ENCODE results near the gene DNAJC25. TPM values are rescaled to one million over a fixed set of nuclear protein-coding genes. Genes with fewer than 3 reads are reported as not detected.
"Not testable (repeated sequence)": the region's sequence is repeated elsewhere in the genome, so short reads cannot be mapped to it uniquely, and the experiment has no call there.

Gene DNAJC25
- total RNA-seq, 1 donor from 2014 or later, result 9.8 TPM

DNA sequence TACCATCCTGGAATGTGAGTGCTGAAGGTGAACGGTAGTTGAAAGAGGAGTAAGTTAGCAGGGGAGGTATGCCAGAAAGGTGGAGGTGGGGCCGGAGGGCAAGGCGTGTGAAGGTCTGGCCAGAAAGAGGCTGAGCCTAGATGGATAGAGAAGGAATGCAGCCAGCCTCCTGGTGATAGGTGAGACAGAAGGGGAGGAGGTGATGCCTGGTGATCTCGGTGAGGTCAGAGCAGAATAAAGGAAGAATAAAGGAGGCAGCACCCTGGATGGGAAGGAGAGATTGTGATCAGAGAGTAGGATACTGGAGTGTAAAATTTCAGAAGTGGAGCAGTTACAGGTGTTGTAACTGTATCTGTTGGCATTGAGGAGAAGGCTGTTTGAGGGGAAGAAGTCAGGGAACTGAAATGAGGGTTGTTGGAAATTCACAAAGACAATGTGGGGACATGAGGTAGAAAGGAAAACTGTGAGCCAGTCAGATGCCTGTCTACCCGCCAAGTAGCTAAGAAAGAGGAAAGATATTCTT is 32.2 kb downstream of the DNAJC25 start:
- no peak for DNase-seq (ENCODE audit: low spot score)

DNA sequence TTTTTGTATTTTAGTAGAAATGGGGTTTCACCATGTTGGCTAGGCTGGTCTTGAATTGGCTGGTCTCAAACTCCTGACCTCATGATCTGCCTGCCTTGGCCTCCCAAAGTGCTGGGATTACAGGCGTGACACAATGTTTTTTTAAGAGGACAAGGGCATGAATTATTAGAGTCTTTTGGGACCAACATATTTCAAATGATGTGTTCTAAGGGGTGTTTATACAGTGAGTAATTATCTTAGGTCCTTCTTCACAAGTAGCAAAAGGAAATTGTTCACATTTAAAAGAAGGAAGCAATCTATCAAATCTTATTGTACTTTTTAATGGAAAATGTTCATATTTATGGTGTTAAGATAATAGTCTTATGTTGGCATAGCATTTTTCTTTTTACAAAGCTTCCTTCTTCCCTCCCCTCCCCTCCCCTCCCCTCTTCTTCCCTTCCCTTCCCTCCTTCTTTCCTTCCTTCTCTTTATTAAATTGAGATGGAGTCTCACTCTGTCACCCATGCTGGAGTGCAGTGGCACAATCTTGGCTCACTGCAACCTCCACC is 37.0 kb downstream of the DNAJC25 start:
- DNase-seq (ENCODE audit: low spot score), result no peak

DNA sequence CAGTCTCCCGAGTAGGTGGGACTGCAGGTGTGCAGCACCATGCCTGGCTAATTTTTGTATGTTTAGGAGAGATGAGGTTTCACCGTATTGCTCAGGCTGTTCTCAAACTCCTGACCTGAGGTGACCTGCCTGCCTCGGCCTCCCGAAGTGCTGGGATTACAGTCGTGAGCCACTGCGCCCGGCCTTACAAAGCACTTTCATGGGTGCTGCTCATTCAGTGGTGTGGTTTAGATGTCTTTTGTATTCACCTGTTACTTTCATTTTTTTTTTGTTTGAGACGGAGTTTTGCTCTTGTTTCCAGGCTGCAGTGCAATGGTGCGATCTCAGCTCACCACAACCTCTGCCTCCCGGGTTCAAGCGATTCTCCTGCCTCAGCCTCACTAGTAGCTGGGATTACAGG is 37.5 kb downstream of the DNAJC25 start:
- DNase-seq (ENCODE audit: low spot score), result not testable (repeated sequence)

DNA sequence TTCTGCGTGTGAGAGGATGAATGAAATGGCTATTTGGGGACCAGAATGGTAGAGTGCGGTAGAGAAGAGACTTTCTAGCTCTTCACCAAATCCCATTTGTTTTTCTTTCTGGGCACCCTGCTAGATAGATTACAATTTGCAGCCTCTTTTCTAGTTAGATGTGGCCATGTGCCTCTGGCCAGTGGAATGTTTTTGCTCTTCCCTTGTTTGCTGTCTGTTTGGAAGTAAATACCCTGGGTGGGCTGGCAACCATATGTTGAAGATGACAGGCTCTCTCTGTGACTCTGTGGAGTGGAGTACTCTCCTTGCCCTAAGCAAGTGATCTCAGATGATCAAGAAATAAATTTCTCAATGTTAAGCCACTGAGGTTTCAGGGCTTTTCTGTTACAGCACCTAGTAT is 43.2 kb downstream of the DNAJC25 start:
- no peak for DNase-seq (ENCODE audit: low spot score)

DNA sequence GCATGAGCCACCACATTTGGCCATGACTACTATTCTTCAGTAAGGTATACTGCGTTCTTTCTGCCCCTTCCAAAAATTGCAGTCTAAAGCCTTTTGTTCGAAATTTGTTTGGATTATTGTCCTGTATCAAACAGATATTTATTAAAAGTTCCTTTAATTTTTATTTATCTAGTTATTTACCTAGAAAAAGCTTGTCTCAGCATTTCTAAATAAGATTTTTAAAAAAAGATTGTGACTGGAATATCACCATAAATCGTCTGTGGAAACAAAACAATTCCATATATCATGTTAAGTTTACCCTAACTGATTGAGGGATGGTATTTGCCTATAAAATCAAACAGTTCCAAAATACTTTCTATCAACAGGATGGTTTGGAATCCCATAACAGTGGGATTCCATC is 45.0 kb downstream of the DNAJC25 start:
- DNase-seq (ENCODE audit: low spot score), result no peak

DNA sequence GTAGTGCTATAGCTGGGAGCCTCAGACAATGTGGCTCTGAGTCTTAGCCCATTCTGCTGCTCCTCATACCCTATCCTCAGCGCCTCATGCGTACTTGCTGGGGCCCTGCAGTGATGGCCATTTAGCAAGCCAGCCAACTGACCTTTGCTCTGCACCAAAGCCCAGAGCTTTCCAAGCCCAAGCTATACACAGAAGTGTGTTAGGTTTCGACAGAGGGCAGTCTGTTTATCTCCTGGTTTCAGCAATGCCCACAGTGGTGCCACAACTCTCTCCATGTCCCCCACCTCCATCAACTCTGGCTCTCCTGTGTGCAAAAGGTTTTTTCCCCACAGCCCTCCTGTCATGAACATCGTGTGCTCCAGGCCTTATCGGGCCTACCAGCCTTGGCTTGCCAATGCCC is 47.2 kb downstream of the DNAJC25 start:
- no peak for DNase-seq (ENCODE audit: low spot score)

DNA sequence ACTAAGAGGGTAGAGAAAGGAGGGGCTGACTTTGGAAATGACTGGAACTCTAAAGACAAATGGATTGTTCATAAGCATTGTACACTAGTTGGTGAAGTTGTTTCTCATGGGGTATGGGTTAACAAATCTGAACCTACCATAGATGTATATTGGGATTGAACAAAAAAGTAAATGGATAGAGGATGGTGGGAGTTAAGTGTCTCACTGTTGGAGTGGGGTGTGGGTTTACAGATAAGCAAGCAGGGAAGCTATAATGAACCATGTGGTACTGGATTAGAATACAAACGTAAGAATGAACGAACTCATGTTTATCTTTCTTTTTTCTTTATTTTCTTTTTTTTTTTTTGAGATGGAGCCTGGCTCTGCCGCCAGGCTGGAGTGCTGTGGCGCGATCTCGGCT is 48.1 kb downstream of the DNAJC25 start:
- no peak for DNase-seq (ENCODE audit: low spot score)

DNA sequence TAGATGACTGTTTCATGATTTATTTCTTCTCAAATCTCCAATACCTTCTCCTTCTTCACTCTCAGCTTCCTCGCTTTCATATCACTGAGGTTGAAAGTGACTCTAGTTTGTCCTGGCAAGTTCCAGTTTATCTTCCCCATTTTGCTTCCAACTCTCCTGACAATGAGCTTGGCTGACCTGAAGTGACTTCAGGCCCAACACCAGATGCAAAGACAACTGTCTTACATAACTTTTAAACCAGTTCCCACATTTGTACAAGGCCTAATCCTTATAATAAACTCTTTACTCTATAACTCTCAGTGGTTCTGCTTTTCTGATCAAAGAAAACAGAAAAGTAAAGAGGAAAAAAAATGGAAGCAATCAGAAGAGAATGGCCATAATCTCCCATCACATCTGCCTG is 52.3 kb downstream of the DNAJC25 start:
- no peak for DNase-seq (ENCODE audit: low spot score)

DNA sequence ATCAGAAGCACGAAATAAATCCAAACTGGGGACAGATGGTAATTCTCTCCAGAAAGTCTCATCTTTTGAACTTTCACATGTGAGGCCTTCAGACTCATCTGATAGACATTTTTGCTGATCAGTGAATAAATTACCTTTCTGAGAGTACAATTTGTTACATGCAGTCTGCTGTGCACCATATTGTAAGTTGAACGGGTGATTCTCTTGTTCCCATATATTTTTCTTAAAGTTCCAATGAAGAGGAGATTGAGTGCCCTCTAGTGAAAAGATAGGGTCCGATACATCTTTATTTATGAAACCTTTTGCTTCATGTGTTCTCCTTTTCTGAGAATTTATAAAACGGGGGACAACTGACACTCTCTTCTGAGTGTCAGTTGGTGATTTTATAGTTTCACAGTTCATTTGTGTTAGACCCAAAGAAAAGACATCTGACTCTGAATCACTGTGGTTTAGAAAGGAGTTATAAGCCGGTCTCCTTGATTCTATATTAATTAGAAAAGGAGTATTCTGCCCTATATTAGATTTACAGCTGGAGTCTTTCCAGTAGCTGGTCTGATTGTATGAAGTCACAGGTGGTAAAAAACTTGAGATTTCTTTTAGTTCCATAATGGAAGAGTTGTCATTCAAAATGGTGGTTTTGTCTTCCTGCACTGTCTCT is 60.7 kb downstream of the DNAJC25 start:
- DNase-seq (ENCODE audit: low spot score), result no peak

DNA sequence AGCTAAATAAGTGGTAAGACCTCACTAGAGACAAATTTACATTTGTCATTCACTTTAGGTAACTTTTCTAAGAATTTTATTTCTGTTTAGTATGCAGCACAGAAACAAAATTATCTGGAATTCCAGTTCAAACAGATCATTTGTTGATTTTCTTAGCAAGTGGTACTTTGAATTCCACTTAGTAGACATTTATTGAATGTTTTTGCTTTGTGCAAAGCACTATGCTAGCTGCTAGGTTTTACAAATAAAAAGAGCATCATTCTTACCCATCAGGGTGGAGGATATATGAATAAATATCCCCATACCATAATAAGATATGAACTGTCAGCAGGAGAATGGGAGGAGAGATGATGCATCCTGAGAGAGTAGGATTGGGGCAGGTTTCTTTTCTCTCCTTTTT is 65.7 kb downstream of the DNAJC25 start:
- no peak for DNase-seq (ENCODE audit: low spot score)

DNA sequence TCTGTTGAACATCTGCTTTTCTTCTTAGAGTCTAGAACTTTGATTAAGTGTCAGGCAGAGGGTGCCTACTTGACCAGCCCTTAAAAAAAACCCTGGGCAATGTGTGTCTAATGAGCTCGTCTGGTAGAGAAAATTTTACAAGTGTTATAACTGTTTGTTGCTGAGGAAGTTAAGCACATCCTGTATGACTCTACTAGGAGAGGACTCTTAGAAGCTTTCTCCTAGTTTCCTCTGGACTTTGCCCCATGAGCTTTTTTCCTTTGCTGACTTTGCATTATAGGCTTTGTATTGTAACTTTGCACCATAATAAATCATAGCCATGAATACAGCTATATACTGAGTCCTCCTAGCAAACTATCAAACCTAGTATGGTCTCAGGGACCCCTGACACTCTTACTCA is 69.6 kb downstream of the DNAJC25 start:
- DNase-seq (ENCODE audit: low spot score), result no peak

Other genes starting within 250 kb of the DNAJC25 start
- gene ECPAS, start 147.0 kb upstream of the DNAJC25 start, total RNA-seq, result 125 TPM
- gene ZNF483, start 106.2 kb upstream of the DNAJC25 start, total RNA-seq, result 19.1 TPM
- gene PTGR1, start 31.7 kb upstream of the DNAJC25 start, total RNA-seq, result 399 TPM
- gene GNG10, start 30.3 kb downstream of the DNAJC25 start, total RNA-seq, result 50.7 TPM
- 0.16 TPM for gene SHOC1, start 163.6 kb downstream of the DNAJC25 start, total RNA-seq

All from ureter (tissue), 1 donor.